ENCODE measurements around the gene ATAD3C. TPM values are rescaled to one million over a fixed set of nuclear protein-coding genes. Genes with fewer than 3 reads are reported as not detected.
"Not testable (repeated sequence)": the region's sequence is repeated elsewhere in the genome, so short reads cannot be mapped to it uniquely, and the experiment has no call there.

Gene ATAD3C
- total RNA-seq, 1 donor from 2014 or later = 0.23 TPM

DNA sequence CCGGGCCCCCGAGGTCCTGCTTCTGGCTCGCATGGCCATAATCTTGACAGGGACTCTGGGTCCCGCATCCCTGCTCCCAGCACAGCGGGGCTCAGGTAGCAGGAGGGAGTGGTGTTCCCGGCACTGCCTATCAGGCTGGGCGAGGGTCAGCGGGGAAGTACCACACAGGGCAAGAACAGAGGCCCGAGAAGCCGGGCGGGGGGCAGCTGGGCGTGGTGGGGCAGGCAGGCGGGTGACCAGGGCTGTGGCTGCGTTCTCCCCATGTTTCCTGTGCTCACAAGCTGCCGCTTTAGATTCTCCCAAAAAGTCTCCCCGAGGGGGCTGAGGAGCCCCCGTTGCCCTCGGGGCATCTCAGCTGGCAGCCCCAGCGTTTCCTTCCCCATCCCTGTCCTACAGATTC is 40.4 kb downstream of the ATAD3C start:
- TF ChIP-seq CTCF (conservative IDR thresholded peaks at IDR 0.05) = no peak
- H3K36me3 Mint-ChIP-seq (ENCODE audit: low read depth) = peaks cover 31% of the 10 kb centered on the region
- no peak for DNase-seq (ENCODE audit: low read depth, low spot score)
- no peaks in the 10 kb centered on the region for H3K27me3 Mint-ChIP-seq (ENCODE audit: low read depth)
- peaks cover 3% of the 10 kb centered on the region for H3K9me3 Mint-ChIP-seq
- H3K27ac Mint-ChIP-seq (ENCODE audit: unreplicated experiment) = no peak overlapping the region
- no peaks in the 10 kb centered on the region for H3K4me1 Mint-ChIP-seq
- H3K4me3 Mint-ChIP-seq = no peak overlapping the region

- no peak for TF ChIP-seq CTCF (conservative IDR thresholded peaks at IDR 0.05)
- no peak overlapping the region for H3K4me3 Mint-ChIP-seq
- no peaks in the 10 kb centered on the region for H3K4me1 Mint-ChIP-seq
- peaks cover 3% of the 10 kb centered on the region for H3K9me3 Mint-ChIP-seq
- H3K27me3 Mint-ChIP-seq (ENCODE audit: low read depth) = no peaks in the 10 kb centered on the region
- H3K36me3 Mint-ChIP-seq (ENCODE audit: low read depth) = peaks cover 31% of the 10 kb centered on the region
- H3K27ac Mint-ChIP-seq (ENCODE audit: unreplicated experiment) = no peak overlapping the region
- DNase-seq (ENCODE audit: low read depth, low spot score) = no peak
These were observed 41.2 kb downstream of the ATAD3C start for GRCh38 chr1:1490633-1491230.

GRCh38 chr1:1491601-1492000 is 42.1 kb downstream of the ATAD3C start:
- no peak for DNase-seq (ENCODE audit: low read depth, low spot score)
- no peaks in the 10 kb centered on the region for H3K4me1 Mint-ChIP-seq
- H3K36me3 Mint-ChIP-seq (ENCODE audit: low read depth) = peaks cover 31% of the 10 kb centered on the region
- no peak overlapping the region for H3K4me3 Mint-ChIP-seq
- H3K27me3 Mint-ChIP-seq (ENCODE audit: low read depth) = no peaks in the 10 kb centered on the region
- H3K27ac Mint-ChIP-seq (ENCODE audit: unreplicated experiment) = no peak overlapping the region
- TF ChIP-seq CTCF (conservative IDR thresholded peaks at IDR 0.05) = no peak
- peaks cover 3% of the 10 kb centered on the region for H3K9me3 Mint-ChIP-seq

GRCh38 chr1:1494311-1494710 is 44.8 kb downstream of the ATAD3C start:
- H3K36me3 Mint-ChIP-seq (ENCODE audit: low read depth) = peaks cover 31% of the 10 kb centered on the region
- H3K4me1 Mint-ChIP-seq; H3K27ac Mint-ChIP-seq (ENCODE audit: unreplicated experiment); H3K9me3 Mint-ChIP-seq; H3K4me3 Mint-ChIP-seq; DNase-seq (ENCODE audit: low read depth, low spot score); H3K27me3 Mint-ChIP-seq (ENCODE audit: low read depth): not testable (repeated sequence)

DNA sequence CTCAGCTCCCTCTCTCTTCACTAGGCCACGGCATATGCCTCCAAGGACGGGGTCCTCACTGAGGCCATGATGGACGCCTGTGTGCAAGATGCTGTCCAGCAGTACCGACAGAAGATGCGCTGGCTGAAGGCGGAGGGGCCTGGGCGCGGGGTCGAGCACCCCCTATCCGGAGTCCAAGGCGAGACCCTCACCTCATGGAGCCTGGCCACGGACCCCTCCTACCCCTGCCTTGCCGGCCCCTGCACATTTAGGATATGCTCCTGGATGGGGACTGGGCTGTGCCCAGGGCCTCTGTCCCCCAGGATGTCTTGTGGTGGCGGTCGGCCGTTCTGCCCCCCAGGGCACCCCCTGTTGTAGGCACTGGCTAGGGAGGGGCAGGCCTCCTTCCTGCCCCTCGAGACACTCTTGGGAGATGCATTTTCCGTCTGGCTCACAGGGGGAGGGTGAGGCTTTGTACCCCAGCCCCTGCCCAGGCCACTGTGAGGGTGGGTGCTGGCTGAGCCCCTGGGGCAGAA is 46.0 kb downstream of the ATAD3C start:
- H3K4me3 Mint-ChIP-seq; H3K4me1 Mint-ChIP-seq; H3K9me3 Mint-ChIP-seq; DNase-seq (ENCODE audit: low read depth, low spot score); H3K27me3 Mint-ChIP-seq (ENCODE audit: low read depth); H3K27ac Mint-ChIP-seq (ENCODE audit: unreplicated experiment): not testable (repeated sequence)
- peaks cover 27% of the 10 kb centered on the region for H3K36me3 Mint-ChIP-seq (ENCODE audit: low read depth)

DNA sequence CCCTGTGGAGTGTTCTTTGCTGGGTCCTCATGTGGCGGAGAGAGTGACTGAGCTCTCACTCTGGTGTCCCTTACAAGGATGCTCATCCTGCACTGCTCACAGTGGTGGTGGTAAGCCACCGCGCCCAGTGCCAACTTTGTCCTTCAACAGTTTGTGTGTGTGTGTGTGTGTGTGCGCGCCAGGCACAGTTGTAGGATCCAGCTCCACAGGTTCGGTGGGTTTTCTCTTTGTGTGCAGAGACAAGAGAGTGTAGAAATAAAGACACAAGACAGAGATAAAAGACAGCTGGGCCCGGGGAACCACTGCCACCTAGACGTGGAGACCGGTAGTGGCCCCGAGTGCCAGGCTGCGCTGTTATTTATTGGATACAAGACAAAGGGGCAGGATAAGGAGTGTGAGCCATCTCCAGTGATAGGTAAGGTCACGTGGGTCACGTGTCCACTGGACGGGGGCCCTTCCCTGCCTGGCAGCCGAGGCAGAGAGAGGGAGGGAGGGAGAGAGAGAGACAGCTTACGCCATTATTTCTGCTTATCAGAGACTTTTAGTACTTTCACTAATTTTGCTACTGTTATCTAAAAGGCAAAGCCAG is 55.4 kb downstream of the ATAD3C start:
- not testable (repeated sequence) for H3K27me3 Mint-ChIP-seq (ENCODE audit: low read depth); H3K9me3 Mint-ChIP-seq; H3K36me3 Mint-ChIP-seq (ENCODE audit: low read depth)
- peak overlapping the region; percentile 83 for H3K4me3 Mint-ChIP-seq
- peak; percentile 76 for TF ChIP-seq CTCF (conservative IDR thresholded peaks at IDR 0.05)
- DNase-seq (ENCODE audit: low read depth, low spot score) = peak; percentile 64
- H3K4me1 Mint-ChIP-seq = peaks cover 12% of the 10 kb centered on the region
- H3K27ac Mint-ChIP-seq (ENCODE audit: unreplicated experiment) = peak overlapping the region; percentile 92

Data from neural crest cell (in vitro differentiated cells).